Body of pancreas (tissue), 4 donors: ENCODE data around the gene ITGA1. TPM values are rescaled to one million over a fixed set of nuclear protein-coding genes. Genes with fewer than 3 reads are reported as not detected.

Experiments
- ATAC-seq: fragments of 150-250 bp; one replicate; pipeline ENCODE4 v1.9.1; 2016
- DNase-seq, 4 donors: peaks; one replicate each; pipeline ENCODE4 v3.0.0-alpha.2; 2019
- H3K27ac ChIP-seq, 4 donors: fragments of 200-600 bp; sonication (generic); 1 replicate in 3 of 4; 2 replicates in 1 of 4; pipeline versions ENCODE4 v1.5.1 to v1.6.1; 2016 to 2019; ENCODE audit warnings: mild to moderate bottlenecking in 1 of 4, mixed read lengths in 1 of 4, moderate library complexity in 1 of 4
- H3K27me3 ChIP-seq, 2 donors: fragments of 200-600 bp; sonication (generic); one replicate each; pipeline ENCODE4 v1.6.0; 2016; ENCODE audit warnings: mild to moderate bottlenecking in 1 of 2
- H3K36me3 ChIP-seq, 2 donors: fragments of 200-600 bp; sonication (generic); replicated peaks in 1 of 2; 2 replicates each; pipeline ENCODE4 v1.5.1; 2016; ENCODE audit warnings: low read depth in 2 of 2; ENCODE audit not compliant: insufficient read depth in 1 of 2
- H3K4me1 ChIP-seq: fragments of 200-600 bp; sonication (generic); one replicate; pipeline ENCODE4 v1.6.0; 2016
- H3K4me3 ChIP-seq, 2 donors: fragments of 200-600 bp; sonication (generic); 1 replicate in 1 of 2; 2 replicates in 1 of 2; pipeline ENCODE4 v1.5.1; 2016 to 2019
- H3K9me3 ChIP-seq, 3 donors: fragments of 200-600 bp; sonication (generic); 1 replicate in 2 of 3; 2 replicates in 1 of 3; pipeline ENCODE4 v1.5.1; 2016
- CTCF ChIP-seq, 7 experiments: fragments of 450-650 bp in 4 of 7; fragments of 200-600 bp in 3 of 7; sonication (generic) in 3 of 7; IDR thresholded peaks; one replicate each; pipeline ENCODE4 v1.5.1; 2016 to 2019; ENCODE audit warnings: antibody characterized with exemption in 7 of 7
- POLR2A ChIP-seq, 3 donors: fragments of 450-650 bp; IDR thresholded peaks; one replicate each; pipeline ENCODE4 v1.6.1; 2016; ENCODE audit warnings: antibody characterized with exemption in 3 of 3, mild to moderate bottlenecking in 2 of 3
- WGBS, 2 donors: methylation state at CpG; one replicate each; pipeline ENCODE4 v1.1.5; 2017; 5-methylcytosine and 5-hydroxymethylcytosine counted together
- intact Hi-C: fragments of 100-400 bp; cut with DNase I; formaldehyde crosslinking; loops from one replicate; pipeline ENCODE4 v1.15.1; 2023
- total RNA-seq, 2 donors: library from RNA; depleted of rRNA; stranded (reverse); fragments of >200 nt; gene quantifications; one replicate each; pipeline ENCODE4 v1.1.0, GENCODE V29; 2016

The ITGA1 gene
- total RNA-seq, 2 donors from 2014 or later: 6.9 to 11.2 TPM

DNA sequence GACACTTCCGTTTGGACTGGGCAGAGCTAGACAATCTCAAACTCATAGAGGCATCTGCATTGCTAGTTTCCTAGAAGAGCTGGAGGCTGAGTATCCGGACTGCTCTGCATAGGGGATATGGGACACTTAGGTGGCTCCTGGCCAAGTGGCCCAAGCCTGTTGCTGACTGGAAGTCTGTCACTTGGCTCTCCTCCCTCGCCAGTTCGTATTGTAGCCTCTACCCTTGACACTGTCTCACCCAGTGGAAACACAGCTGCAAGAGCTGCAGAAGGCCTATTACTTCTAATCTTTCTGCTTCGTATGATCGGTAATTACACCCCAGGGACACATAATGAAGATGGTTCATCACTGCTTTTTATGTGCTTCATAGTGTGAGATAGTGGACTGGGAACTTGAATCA lies 34.7 kb downstream of the ITGA1 start:
- no peak overlapping the region for H3K4me3 ChIP-seq
- H3K27ac ChIP-seq: no peak overlapping the region
- no peaks in the 10 kb centered on the region for H3K27me3 ChIP-seq
- intact Hi-C loops: no loop called here
- WGBS, 2 donors: 64 to 72% methylated on average over 6 of the region's 6 CpGs
- peak; percentile 53 for ATAC-seq
- peaks cover 5% of the 10 kb centered on the region for H3K4me1 ChIP-seq
- peak; percentile 31 to 56 (median 49) for DNase-seq
- H3K9me3 ChIP-seq: no peaks in the 10 kb centered on the region
- H3K36me3 ChIP-seq: no peaks in the 10 kb centered on the region
- TF ChIP-seq POLR2A (IDR thresholded peaks at IDR 0.05): no peak
- no peak for TF ChIP-seq CTCF (IDR thresholded peaks at IDR 0.05)

DNA sequence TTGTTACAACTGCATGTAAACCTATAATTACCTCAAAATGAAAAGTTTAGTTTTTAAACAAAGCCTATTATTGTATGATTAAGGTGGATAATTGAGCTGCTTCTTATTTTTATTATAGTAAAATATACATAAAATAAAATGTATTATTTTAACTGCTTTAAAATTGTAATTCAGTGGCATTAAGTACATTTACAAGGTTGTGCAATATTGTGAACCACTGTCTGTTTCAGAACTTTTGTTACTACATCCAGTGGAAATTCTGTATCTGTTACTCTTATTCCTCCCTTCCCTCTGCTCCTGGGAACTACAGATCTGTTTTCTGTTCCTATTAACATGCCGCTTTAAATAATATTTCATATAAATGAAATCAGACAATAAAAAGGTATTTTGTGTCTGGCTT lies 37.1 kb downstream of the ITGA1 start:
- Histone ChIP-seq H3K9me3 (no peaks in the 10 kb centered on the region), H3K4me1 (peaks cover 5% of the 10 kb centered on the region), H3K27ac (no peak overlapping the region), H3K36me3 (no peaks in the 10 kb centered on the region), H3K4me3 (no peak overlapping the region), H3K27me3 (no peaks in the 10 kb centered on the region)
- TF ChIP-seq CTCF (IDR thresholded peaks at IDR 0.05) (no peak), POLR2A (IDR thresholded peaks at IDR 0.05) (no peak)
- ATAC-seq (no peak), DNase-seq (no peak)
- 96 to 100% methylated on average over 1 of the region's 1 CpG for WGBS, 2 donors
- intact Hi-C loops: no loop called here

GRCh38 chr5:52825826-52826225 lies 38.1 kb downstream of the ITGA1 start:
- peaks cover 5% of the 10 kb centered on the region for H3K4me1 ChIP-seq
- WGBS, 2 donors: 81 to 87% methylated on average over 2 of the region's 2 CpGs
- no peaks in the 10 kb centered on the region for H3K27me3 ChIP-seq
- DNase-seq: no peak
- TF ChIP-seq POLR2A (IDR thresholded peaks at IDR 0.05) (no peak), CTCF (IDR thresholded peaks at IDR 0.05) (no peak)
- H3K9me3 ChIP-seq: no peaks in the 10 kb centered on the region
- no peak overlapping the region for H3K4me3 ChIP-seq
- intact Hi-C loops: no loop called here
- no peaks in the 10 kb centered on the region for H3K36me3 ChIP-seq
- no peak overlapping the region for H3K27ac ChIP-seq
- ATAC-seq: no peak

DNA sequence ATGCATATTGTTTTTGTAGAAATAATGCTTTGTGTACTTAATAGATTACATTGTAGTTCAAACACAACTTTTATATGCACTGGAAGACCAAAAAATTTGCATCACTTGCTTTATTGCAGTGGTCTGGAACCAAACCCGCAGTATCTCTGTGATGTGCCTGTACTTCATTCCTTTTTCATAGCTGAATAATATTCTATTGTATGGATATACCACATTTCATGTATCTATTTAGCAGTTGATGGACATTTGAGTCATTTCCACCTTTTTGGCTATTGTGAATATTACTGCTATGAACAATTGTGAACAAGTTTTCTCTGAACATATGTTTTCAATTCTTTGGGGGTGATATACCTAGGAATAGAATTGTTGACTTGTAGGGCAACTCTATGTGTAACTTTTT lies 40.1 kb downstream of the ITGA1 start:
- intact Hi-C loops: no loop called here
- H3K4me1 ChIP-seq: peaks cover 5% of the 10 kb centered on the region
- ATAC-seq: no peak
- 95 to 97% methylated on average over 1 of the region's 1 CpG for WGBS, 2 donors
- no peaks in the 10 kb centered on the region for H3K9me3 ChIP-seq
- H3K27me3 ChIP-seq: no peaks in the 10 kb centered on the region
- TF ChIP-seq POLR2A (IDR thresholded peaks at IDR 0.05) (no peak), CTCF (IDR thresholded peaks at IDR 0.05) (no peak)
- DNase-seq: no peak
- no peak overlapping the region for H3K4me3 ChIP-seq
- H3K27ac ChIP-seq: no peak overlapping the region
- no peaks in the 10 kb centered on the region for H3K36me3 ChIP-seq

GRCh38 chr5:52829664-52830063 lies 41.9 kb downstream of the ITGA1 start:
- Histone ChIP-seq H3K9me3 (no peaks in the 10 kb centered on the region), H3K4me3 (no peak overlapping the region), H3K4me1 (no peaks in the 10 kb centered on the region), H3K27me3 (no peaks in the 10 kb centered on the region), H3K27ac (no peak overlapping the region), H3K36me3 (no peaks in the 10 kb centered on the region)
- no peak for ATAC-seq
- DNase-seq: no peak
- TF ChIP-seq POLR2A (IDR thresholded peaks at IDR 0.05) (no peak), CTCF (IDR thresholded peaks at IDR 0.05) (no peak)
- intact Hi-C loops: no loop called here
